ENCODE results near the gene AXL.
"Not testable (repeated sequence)": the region's sequence is repeated elsewhere in the genome, so short reads cannot be mapped to it uniquely, and the experiment has no call there.

Gene AXL

GRCh38 chr19:41218615-41219507, at the start of gene AXL:
TSS of gene AXL (plus strand) at chr19:41219223. CDS start at chr19:41219393, 170 bp downstream.
- DNase-seq (ENCODE audit: low read depth), result no peak

DNA sequence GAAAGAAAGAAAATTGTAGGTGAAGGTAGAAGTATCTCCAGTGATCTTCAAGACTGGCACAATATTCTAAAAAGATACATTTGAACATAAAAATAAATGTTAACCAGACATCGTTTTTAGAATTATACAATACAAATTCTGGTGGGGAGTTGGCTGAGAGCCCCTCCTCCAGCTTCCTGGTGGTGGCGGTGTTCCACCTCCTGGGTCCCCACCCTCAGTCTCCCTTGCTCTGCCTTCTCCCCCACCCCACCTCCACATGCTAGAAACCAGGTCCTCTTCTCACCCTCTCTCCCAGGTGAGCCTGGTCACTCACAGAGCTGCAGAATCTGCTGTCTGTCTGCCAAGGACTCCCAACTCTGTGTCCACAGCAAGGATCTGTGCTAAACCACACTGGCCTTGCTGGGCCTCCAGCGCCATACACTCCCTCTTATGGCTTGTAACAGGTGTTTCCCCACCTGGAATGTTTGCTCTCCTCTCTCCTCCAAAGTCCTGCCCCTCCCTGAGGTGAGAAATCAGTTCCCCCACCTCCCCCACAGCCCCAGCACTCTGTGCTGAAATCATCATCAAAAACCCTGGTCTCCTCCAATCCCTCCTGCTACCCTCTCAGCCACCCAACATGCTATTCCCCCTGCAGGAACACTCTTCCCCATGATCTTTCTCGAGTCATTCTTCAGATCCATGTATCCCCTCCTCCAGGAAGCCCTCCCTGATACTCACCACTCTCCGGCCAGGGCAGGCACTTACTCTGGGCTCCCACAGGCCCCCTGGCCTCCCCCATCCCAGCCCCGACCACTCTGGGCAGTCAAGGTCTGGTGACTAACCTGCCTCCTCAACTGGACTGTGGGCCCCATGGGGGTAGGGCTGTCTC, 46.5 kb upstream of the AXL start:
- DNase-seq (ENCODE audit: low read depth), result no peak

- no peak for DNase-seq (ENCODE audit: low read depth)
These were observed 44.6 kb upstream of the AXL start for GRCh38 chr19:41174297-41174928.

DNA sequence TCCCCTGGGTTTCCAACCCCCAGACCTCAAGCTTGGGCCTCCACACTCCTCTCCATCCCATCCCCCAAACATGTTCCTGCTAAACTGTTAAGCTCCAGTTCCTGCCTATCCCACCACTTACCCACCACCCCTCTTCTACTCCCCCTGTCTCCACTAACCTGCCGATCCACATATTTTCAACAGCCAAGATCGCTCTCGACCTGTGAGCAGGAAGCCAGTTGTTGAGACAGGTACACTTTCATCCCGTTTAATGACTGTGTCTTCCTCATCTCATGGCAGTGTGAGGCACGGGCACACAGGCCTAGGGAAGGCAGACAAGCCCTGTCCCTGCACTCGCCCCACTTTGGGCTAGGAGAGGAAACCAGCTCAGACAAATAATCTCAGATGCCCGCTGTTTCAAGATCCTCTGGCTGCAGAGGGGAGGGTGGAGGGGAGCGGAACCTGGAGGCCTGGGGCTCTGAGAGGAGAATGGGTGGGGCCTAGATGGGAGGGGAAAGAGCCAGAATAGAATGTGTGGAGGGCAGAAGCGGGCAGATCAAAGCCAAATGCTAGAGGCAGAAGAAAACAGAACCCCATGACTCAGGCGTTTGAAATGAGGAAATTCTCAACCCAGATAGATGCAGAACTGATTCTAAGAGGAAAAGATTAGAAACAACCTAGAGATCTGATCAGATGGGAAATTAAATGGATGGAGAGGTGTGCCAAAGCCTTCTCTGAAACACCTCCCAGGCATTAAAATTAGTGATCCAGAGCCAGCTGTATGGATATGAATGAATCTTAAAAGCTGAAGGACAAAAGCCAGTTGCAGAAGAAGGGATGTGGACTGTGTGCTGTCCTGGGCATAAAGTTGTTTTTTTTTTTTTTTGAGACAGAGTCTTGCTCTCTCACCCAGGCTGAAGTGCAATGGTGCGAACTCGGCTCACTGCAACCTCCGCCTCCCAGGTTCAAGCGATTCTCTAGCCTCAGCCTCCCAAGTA, 42.9 kb upstream of the AXL start:
- DNase-seq (ENCODE audit: low read depth), result peak; percentile 13

GRCh38 chr19:41180173-41180572, 38.9 kb upstream of the AXL start:
- DNase-seq (ENCODE audit: low read depth), result not testable (repeated sequence)

DNA sequence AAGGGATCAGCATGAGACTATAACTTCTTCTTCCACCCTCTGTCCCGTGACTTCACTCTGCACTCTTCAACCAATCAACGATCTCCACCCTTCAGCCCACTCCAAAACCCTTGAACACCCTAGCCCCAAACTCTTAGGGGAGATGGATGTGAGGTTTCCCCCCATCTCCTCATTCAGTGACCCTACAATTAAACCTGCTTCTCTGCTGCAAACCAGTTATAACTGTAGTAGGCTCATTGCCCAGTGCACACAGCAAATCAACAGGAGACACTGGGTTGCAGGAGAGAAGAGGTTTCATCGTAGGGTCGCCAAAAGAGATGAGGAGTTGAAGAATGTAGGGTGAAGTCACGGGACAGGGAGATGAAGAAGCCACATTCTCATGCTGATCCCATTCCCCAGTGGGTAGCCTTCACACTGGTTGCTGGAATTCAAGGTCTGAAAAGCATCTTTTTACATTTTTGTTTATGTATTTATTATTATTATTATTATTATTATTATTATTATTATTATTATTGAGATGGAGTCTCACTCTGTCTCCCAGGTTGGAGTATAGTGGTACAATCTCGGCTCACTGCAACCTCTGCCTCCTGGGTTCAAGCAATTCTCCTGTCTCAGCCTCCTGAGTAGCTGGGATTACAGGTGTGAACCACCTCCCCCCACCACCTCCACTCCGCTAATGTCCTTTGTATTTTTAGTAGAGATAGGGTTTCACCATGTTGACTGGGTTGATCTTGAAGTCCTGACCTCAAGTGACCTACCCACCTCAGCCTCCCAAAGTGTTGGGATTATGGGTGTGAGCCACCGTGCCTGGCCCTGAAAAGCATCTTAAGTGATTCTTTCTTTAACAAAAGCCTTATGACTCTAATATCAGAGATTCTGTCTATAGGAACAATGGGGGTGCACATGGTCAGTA, 31.8 kb upstream of the AXL start:
- no peak for DNase-seq (ENCODE audit: low read depth)

DNA sequence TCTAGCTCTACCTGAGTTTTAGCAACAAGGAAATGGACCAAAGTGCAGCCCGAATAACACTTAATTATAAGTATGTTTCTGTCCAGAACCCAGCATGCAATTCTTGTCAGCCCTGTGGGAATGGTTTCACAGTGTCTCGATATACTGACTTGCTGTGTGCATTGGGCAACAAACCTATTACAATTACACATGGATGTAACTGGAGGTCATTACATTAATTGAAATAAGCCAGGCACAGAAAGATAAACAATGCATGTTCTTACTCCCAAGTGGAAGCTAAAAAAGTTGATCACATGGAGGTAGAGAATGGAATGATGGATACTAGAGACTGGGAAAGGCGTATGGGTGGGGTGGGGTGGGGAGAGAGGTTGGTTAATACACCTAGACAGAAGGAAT, 31.1 kb upstream of the AXL start:
- DNase-seq (ENCODE audit: low read depth), result no peak

DNA sequence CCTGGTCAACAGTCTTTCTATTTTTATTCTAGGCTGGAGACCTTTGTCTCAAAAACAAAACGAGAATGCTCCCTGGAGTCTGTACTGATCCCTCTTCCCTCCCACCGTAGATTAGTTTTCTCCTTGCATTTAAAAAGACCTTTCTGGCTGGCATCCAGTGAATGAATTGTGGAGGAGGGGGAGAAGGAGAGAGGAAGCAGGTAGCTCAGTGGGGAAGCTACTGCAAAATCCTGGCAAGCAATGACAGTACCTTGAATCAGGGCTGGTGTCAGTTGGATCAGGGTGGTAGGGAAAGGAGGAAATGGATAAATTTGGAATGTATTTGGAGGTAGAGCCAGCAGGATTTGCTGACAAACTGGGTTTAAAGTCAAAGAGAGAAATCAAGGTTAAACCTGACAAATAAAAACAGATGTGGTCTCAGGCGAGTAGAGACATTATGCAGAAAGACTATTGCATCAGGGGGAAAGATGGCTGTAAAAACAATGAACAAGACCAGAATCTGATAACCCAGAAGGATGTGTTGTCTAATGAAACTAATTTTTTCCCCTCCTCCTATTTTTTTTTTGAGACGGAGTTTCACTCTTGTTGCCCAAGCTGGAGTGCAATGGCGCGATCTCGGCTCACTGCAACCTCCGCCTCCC, 29.5 kb upstream of the AXL start:
- DNase-seq (ENCODE audit: low read depth), result no peak

GRCh38 chr19:41192574-41193429, 26.2 kb upstream of the AXL start, which contains the start of gene CYP2S1:
TSS of gene CYP2S1 (plus strand) at chr19:41193219. CDS start at chr19:41193265, 46 bp downstream.
- peak; percentile 8 for DNase-seq (ENCODE audit: low read depth)

GRCh38 chr19:41193430-41194156, 25.4 kb upstream of the AXL start:
- DNase-seq (ENCODE audit: low read depth), result no peak

DNA sequence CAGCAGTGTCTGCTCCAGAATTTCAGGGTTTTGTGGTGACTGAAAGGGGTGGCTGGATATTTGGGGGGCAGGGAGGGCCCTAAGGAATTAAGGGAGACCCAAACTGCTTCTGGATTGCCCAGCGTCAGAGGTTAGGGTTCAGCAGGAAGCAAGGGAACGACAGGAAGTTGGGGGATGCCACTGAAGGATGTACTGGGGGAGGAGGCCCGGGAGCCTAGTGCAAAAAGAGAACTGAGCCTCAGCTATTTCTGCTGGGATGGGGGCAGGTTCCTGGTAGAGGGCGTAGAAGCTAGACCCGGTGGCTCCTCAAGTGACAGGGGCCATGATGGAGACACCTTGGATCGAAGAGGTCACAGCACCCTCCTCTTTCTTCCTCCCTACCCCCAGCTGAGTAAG, 24.9 kb upstream of the AXL start:
- DNase-seq (ENCODE audit: low read depth), result no peak

DNA sequence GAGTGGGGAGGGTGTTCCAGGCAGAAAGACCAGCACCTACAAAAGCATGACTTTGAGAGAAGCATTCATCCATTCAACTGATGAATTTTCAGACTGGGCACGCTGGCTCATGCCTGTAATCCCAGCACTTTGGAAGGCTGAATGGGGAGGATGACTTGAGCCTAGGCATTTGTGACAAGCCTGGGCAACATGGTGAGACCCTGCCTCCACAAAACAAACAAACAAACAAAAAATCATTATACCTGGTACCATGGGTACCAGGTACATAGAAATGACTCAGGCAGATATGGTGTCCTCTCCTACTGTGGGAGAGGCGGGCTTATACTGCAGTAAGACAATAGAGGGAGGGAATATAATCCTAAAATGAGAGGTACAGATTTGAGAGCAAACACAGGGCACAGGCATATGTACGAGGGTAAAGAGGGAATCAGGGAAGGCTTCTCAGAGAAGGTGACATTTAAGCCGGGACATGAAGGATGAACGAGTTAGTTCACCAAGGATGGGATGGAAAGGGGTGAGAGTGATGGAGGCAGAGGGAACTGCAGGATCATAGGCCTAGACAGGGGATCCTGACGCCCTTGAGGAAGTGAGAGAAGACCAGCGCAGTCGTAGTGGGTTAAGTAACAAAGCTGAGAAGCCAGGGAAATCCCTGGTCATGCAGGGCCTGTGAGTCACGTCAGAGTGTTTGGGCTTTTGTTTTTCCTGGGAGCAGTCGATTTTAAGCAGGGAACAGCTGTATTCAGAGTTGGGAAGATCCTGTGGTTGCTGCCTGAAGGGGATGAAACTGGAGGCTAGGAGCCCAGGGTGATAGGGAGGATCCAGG, 23.1 kb upstream of the AXL start:
- DNase-seq (ENCODE audit: low read depth), result no peak

- no peak for DNase-seq (ENCODE audit: low read depth)
These were observed 20.5 kb upstream of the AXL start for GRCh38 chr19:41198559-41198958.

GRCh38 chr19:41203371-41203770, 15.7 kb upstream of the AXL start:
- no peak for DNase-seq (ENCODE audit: low read depth)

DNA sequence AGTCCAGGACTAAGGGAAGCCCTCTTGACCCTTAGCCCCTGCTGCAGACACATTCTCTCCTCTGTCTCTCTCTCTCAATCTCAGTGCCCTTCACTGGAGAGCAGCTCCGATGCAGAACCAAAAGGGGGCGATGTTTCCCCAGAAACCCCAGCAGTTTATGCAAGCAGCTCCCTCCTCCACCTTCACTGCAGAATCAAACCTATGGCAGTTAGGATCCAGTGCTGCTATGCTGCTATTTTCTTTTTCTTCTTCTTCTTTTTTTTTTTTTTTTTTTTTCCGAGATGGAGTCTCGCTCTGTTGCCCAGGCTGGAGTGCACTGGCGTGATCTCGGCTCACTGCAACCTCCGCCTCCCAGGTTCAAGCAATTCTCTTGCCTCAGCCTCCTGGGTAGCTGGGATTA, 14.7 kb upstream of the AXL start:
- peak; percentile 71 for DNase-seq (ENCODE audit: low read depth)

- DNase-seq (ENCODE audit: low read depth), result no peak
These were observed 13.0 kb upstream of the AXL start for GRCh38 chr19:41205995-41206394.

DNA sequence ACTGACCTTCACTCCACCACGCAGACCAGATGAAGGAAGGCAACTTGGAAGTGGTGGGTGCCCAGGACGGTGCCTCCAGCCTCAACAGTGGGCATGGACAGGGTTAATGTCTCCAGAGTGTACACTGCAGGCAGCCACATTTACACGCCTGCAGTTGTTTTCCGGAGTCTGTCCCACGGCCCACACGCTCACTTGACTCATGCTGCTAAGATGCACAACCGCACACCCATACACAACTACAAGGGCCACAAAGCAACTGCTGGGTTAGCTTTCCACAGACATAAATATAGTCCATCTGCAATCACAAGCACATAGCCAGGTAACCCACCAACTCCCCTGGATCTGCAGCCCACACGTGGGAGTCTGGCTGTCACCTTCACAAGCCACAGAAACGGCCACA, 12.6 kb upstream of the AXL start:
- DNase-seq (ENCODE audit: low read depth), result no peak

All from activated T-cell treated with anti-CD3 and anti-CD28 coated beads for 48 hours (primary cell).